Activated CD8-positive, alpha-beta memory T cell treated with anti-CD3 and anti-CD28 coated beads for 24 hours (primary cell): Measurements from ENCODE around the gene IGBP1.
A peak's percentile ranks its signal among the peaks of the same experiment; 100 is the strongest.
"Not testable (repeated sequence)": the region's sequence is repeated elsewhere in the genome, so short reads cannot be mapped to it uniquely, and the experiment has no call there.

Source experiments
- DNase-seq: peaks from one replicate; pipeline ENCODE4 v3.0.0-alpha.2; 2020

IGBP1 gene

DNA sequence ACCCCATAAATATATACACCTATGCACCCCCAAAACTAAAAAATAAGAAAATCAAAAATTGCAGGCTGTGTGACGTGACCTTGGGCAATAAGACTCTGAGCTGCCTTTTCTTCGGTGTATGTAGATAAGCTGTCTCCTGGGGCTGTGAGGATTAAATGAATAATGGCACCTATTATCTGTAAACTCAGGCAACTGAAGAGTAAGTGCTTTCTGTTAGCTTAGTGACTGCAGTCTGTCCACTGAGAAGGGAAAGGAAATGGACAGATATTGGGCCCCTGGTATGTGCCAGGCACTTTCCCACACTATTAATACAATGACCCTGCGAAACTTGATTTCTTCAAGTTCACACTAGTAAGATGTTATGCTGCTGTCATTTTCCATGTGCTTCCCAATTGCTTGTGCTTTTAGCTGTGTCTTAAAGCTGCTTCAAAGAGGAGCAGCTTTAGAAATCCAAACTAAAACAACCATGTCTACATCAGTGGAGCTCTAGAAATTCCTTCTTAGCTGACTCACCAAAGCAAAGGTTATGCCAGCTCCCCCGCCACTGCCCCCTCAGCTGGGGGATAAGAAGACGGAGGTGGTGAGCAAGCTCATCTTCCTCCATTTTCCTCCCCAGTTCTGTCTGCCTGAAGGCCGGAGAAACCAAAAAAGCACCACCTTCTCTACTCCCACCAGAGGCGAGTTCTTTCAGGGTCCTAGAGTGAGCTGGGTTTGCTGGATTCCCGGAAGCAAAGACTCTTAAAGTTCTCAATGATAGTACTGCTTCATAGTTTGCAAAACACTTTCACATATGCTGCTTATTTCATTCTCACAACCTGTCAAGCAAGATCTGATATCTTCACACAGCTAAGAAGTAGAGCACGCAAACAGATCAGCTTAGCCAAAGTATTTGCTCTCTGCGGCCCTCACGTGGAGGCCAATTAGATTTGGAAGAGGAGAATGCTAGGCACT is 35.3 kb downstream of the IGBP1 start:
- DNase-seq = no peak

DNA sequence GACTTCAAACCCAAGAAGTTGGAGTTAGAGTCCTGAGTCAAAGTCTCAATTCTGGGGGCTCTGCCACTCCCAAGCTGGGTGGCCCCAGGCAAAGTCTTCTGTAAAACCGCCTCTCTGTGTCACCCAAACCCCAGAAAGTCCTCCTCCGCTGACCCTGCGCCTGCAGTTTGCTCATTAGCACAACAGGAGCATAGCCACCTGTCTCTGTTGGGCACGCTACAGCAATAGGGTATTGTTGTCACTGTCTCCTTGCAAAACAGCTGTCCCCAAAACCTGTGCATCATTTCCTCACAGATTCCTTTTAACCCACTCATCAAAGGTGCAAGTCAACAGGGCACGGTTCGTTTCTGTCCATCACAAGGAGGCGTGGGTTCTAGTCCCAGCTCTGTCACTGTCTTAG is 36.0 kb downstream of the IGBP1 start:
- DNase-seq = no peak

DNA sequence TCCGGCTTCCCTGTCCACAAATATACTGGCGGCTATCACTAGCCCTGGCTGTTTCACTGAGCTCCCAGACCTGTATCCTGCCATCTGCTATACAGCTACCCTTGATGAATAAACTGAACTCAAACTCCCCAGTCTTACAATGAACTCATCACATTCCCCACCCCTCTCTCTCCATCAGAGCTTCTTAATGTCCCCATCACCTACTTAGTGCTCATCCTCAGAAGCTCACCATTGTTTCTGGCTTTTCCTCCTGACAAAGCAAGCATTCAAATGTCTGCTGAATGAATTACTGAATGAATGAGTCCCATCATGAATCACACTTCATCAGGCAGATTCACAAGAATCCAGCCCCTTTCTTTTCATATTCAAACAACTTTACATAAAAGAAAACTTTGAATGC is 38.4 kb downstream of the IGBP1 start:
- no peak for DNase-seq

DNA sequence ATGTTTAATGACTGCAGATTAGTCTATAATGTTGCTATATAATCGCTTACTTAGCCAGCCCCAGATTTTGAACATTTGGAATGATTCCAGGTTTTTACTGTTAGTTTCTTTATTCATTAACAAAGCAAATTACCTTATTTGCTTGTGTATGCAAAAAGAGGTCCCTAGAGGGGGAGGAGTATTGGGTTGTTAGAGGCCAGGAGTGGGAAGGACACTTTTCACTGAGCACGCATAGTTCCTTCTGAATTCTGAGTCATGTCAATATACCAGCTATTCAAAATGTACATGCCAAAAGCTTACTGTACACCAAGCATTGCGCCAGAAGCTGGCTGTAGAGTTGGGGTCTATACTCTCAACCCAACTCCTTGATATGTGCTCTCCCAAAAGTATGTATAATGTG is 39.0 kb downstream of the IGBP1 start:
- no peak for DNase-seq

DNA sequence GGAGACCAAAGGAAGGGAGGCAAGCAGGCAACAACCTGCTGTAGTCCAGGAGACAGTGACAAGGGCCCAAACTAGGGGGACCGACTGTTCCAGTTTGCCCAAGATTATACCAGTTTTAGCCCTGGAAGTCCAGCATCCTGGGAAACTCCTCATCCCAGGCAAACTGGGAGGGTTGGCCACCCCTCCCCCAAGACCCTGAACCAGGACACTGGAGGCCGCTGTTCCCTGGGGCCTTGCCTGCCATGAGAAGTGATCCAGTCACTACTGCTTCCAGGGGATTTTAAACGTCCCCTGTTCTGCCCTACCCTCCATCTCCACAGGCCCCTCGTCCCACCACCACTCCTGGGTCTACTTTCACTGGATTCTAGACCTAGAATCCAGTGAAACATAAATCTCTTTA is 39.7 kb downstream of the IGBP1 start:
- no peak for DNase-seq

DNA sequence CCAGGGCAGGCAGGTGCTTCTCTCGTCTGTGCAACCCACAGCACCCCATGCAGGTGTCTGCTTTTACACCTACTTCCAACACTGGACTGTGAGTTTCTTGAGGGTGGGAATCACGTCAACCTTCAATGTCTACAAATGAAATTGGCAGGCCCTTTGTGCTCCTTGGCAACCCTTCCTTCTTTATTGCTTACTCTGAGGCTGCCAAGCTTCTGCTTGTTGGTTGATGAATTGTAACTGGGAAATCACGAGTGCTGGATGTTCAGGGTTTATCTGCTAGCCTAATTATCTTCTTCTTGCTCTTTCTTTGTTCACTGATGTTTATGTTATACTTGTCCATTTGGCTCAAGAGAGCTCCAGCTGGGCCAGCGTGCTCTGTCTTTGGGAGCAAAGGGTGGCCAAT is 41.5 kb downstream of the IGBP1 start:
- DNase-seq = no peak

DNA sequence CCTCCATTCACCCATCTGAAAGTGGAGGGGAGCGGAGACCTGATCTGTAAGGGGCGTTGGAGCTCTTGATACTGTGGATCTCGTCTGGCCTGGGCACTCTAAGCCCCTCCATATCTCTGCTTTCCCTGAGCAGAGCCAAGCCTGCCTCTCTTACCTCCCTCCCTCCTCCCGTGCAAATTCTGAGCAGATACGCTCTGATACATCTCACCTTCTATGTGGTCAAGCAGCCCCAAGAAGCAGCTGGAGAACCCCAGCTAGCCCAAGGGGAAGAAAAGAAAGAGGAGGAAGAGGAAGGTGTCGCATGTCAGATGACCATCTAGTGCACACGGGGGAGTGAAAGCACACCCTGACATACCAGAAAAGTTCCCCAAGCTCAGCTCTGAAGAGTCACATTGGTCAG is 42.1 kb downstream of the IGBP1 start:
- no peak for DNase-seq

DNA sequence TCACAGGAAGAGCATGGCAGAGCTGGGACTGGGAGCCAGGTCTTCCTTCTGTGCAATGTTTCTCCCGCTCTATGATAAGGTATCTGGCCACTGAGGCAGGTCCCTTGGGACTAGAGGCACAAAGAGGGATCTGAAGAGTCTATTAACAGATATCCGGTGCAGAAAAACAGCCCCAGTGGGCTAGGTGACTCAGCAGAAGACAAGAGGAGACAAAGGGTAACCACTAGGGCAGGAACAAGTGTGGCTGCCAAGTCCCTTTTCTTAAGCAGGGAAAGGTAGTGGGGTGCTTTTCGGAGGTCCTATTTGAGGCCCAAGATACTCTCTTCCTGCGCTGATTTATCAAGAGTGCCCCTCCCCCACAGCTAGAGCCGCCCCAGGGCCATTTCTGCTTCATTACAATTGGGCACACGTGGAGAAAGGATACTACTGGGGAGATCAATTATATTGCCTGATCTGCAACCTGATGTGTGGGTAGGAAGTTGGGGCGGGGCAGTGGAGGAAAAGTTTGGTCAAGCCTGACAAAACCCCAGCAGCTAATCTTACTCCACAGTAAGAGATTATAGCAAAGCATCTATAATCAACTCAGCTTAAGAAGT is 43.8 kb downstream of the IGBP1 start, which contains the start of gene DGAT2L6:
TSS of gene DGAT2L6 (plus strand) at position 546 of the 596 bp plus-strand sequence. CDS start 100 bp downstream, outside the sequence.
- DNase-seq = no peak

DNA sequence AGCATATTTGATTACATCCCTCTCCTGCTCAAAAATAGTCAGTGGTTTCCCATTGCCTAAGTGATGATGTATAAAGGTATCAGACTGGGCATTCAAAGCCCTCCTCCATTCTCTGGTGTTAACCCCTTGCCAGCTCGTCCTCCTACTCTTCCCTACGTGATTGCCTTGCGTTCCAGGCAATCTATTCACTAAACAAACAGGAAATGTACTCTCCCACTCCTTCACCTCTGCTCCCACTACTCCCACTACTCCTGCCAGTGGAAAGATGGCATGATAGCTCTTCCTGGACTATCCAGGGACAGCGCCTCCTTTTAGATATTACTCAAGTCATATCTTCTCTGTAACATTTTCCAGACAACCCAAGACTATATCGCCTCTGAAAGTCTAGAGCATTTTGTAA is 49.8 kb downstream of the IGBP1 start:
- no peak for DNase-seq

DNA sequence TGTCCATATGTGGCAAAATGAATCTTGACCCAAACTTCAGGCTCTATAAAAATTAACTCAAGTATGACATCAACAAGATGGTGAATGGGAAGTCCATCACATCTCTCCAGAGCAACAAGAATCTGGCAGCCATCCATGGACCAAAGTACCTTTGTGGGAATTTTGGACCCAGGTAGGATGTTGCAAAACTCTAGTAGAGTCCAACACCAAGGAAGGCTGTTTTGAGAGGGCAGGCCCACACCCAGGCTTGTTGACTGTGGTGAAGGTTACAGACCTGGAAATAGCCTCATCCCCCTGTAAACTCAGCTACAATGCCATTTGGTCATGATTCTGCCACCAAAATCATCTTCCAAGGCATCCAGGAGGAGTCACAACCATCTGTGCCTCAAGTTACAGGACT is 57.0 kb downstream of the IGBP1 start:
- no peak for DNase-seq

DNA sequence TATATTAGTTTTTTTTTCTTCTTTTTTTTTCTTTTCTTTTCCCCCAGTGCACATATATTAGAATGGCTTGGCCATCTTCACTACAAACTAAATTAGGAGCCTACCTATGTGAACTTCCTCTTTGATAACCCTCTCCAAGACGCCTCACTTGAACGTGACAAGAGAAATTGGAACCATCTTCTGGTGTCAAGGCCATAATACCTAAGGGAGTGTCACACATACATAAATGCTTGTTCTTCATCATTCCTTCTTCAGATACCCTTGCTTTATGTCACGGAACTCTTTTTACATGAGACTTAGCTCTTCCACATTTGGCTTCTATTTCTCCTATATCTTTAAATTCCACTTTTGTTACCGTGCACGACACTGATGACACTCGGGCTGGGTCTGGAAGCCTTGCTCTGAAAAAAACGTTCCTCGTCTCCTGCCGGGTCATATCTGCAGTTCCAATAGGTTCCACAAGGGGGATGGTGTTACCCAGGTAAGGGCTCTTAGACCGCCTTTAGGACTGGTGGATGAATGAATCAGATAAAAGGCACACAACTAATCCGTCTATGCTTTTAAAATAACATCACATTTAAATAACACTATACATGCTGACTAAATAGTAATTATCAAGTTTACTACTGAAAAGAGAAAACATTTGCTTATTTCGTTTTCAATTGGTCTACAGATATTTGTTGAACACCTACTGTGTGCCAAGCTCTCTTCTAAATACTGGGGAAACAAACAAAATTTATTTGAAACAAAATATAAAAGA is 63.9 kb downstream of the IGBP1 start:
- peak; percentile 77 for DNase-seq

DNA sequence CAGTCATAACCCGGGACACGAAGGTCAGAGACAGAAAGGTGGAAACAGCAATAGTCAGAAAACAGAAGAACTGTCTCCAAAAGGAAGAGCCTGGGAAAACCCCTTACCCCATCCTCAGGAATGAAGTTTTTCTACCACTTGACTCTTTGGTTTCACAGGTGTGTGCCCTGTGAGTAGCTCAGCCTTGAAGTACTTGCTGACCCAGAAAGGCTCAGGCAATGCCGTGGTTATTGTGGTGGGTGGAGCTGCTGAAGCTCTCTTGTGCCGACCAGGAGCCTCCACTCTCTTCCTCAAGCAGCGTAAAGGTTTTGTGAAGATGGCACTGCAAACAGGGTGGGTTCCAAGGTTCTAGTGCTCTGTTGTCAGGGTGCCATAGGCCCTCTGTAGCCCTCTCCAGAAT is 68.5 kb downstream of the IGBP1 start:
- DNase-seq = no peak

DNA sequence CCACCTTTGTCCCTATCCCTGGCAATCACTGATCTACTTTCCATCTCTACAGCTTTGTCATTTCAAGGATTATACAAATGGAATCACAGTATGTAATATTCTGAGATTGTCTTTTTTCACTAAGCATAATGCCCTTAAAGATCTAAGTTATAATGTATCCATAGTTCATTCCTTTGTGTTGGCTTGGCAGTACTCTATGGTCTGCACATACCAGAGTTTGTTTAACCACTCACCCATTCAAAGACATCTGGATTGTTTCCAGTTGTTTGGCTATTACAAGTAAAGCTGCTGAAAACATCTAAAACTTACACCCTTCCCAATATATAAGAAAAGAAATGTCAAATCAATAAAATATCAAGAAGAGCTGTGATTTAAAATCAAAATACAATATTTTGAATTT is 75.2 kb downstream of the IGBP1 start:
- no peak for DNase-seq

DNA sequence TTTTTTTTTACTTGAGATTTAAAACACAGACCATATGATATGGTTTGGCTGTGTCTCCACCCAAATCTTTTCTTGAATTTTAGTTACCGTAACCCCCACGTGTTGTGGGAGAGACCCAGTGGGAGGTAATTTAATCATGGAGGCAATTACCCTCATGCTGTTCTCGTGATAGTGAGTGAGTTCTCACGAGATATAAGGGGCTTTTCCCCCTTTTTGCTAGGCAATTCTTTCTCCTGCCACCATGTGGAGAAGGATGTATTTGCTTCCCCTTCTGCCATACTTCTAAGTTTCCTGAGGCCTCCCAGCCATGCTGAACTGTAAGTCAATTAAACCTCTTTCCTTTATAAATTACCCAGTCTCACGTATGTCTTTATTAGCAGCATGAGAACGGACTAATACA is 76.3 kb downstream of the IGBP1 start:
- DNase-seq = not testable (repeated sequence)
